ENCODE results near the gene MPP3. TPM values are rescaled to one million over a fixed set of nuclear protein-coding genes. Genes with fewer than 3 reads are reported as not detected.
"Not testable (repeated sequence)": the region's sequence is repeated elsewhere in the genome, so short reads cannot be mapped to it uniquely, and the experiment has no call there.

The MPP3 gene
- total RNA-seq, 4 donors from 2014 or later = 6.8 to 10.7 (median 7.5) TPM

DNA sequence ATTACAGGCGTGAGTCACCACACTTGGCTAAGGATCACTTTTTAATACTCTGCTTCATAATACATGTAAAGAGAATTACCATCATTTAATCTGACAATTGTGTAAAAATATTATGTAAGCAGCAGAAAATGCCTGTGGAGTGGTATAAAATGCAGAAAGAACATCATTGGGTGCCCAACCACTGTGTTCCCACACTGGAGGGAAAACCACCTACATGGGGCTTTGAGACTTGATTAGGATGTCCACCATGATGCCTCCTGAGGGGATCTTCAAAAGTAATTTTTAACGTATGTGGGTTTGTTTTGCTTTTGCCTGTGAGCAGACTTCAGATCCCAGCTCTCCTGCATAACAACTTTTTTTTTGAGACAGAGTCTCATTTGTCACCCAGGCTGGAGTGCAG is 33.9 kb downstream of the MPP3 start:
- 57 to 88% methylated on average over 1 to 2 of the region's 2 CpGs for WGBS, 2 donors (ENCODE audit: low coverage in 1 of 2)
- Histone ChIP-seq H3K27me3 (peaks cover 9% of the 10 kb centered on the region), H3K4me1 (no peaks in the 10 kb centered on the region), H3K4me3 (no peak overlapping the region), H3K9me3 (no peaks in the 10 kb centered on the region), H3K27ac (no peak overlapping the region), H3K36me3 (no peaks in the 10 kb centered on the region)
- intact Hi-C loops (cut with DNase I; ENCODE audit: low total_unique reads) (no loop called here), in situ Hi-C loops (cut with MboI; ENCODE audit: low pct_ligation_motif_present in 1 of 4, low pct_unique_long_range_greater_than_20kb in 1 of 4, low sequenced_read_pairs in 3 of 4) (no loop called here)
- TF ChIP-seq POLR2AphosphoS5 (IDR thresholded peaks at IDR 0.05) (no peak), CTCF (IDR thresholded peaks at IDR 0.05) (no peak), POLR2A (IDR thresholded peaks at IDR 0.05) (no peak), EP300 (IDR thresholded peaks at IDR 0.05; ENCODE audit: low read depth) (no peak)
- DNase-seq = no peak

DNA sequence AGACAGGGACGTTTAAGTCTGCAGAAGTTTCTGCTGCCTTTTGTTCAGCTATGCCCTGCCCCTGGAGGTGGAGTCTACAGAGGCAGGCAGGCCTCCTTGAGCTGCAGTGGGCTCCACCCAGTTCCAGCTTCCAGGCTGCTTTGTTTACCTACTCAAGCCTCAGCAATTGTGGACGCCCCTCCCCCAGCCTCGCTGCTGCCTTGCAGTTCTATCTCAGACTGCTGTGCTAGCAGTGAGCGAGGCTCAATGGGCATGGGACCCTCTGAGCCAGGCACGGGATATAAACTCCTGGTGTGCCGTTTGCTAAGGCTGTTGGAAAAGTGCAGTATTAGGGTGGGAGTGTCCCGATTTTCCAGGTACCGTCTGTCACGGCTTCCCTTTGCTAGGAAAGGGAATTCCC is 34.9 kb downstream of the MPP3 start:
- in situ Hi-C loops (cut with MboI; ENCODE audit: low pct_ligation_motif_present in 1 of 4, low pct_unique_long_range_greater_than_20kb in 1 of 4, low sequenced_read_pairs in 3 of 4); H3K4me1 ChIP-seq; H3K4me3 ChIP-seq; H3K27me3 ChIP-seq; intact Hi-C loops (cut with DNase I; ENCODE audit: low total_unique reads); H3K9me3 ChIP-seq; H3K27ac ChIP-seq; H3K36me3 ChIP-seq: not testable (repeated sequence)
- DNase-seq = peak; percentile 43
- 76 to 90% methylated on average over 2 to 8 of the region's 9 CpGs for WGBS, 2 donors (ENCODE audit: low coverage in 1 of 2)

GRCh38 chr17:43792668-43793067 is 40.3 kb downstream of the MPP3 start:
- in situ Hi-C loops (cut with MboI; ENCODE audit: low pct_ligation_motif_present in 1 of 4, low pct_unique_long_range_greater_than_20kb in 1 of 4, low sequenced_read_pairs in 3 of 4); H3K4me3 ChIP-seq; H3K36me3 ChIP-seq; H3K4me1 ChIP-seq; intact Hi-C loops (cut with DNase I; ENCODE audit: low total_unique reads); H3K27me3 ChIP-seq; H3K27ac ChIP-seq; H3K9me3 ChIP-seq; DNase-seq: not testable (repeated sequence)
- 57 to 91% methylated on average over 1 to 4 of the region's 4 CpGs for WGBS, 2 donors (ENCODE audit: low coverage in 1 of 2)

GRCh38 chr17:43791589-43791988 is 41.4 kb downstream of the MPP3 start:
- in situ Hi-C loops (cut with MboI; ENCODE audit: low pct_ligation_motif_present in 1 of 4, low pct_unique_long_range_greater_than_20kb in 1 of 4, low sequenced_read_pairs in 3 of 4) (no loop called here), intact Hi-C loops (cut with DNase I; ENCODE audit: low total_unique reads) (no loop called here)
- Histone ChIP-seq H3K27ac (no peak overlapping the region), H3K4me1 (peaks cover 0 to 8% (median 0%) of the 10 kb centered on the region in 4 donors), H3K9me3 (no peaks in the 10 kb centered on the region), H3K4me3 (no peak overlapping the region), H3K36me3 (no peaks in the 10 kb centered on the region), H3K27me3 (no peaks in the 10 kb centered on the region)
- WGBS, 2 donors (ENCODE audit: low coverage in 1 of 2) = 15 to 20% methylated on average over 1 to 3 of the region's 3 CpGs
- TF ChIP-seq EP300 (IDR thresholded peaks at IDR 0.05; ENCODE audit: low read depth) = no peak
- TF ChIP-seq POLR2AphosphoS5 (IDR thresholded peaks at IDR 0.05) = no peak
- no peak for TF ChIP-seq CTCF (IDR thresholded peaks at IDR 0.05)
- TF ChIP-seq POLR2A (IDR thresholded peaks at IDR 0.05) = no peak
- no peak for DNase-seq

DNA sequence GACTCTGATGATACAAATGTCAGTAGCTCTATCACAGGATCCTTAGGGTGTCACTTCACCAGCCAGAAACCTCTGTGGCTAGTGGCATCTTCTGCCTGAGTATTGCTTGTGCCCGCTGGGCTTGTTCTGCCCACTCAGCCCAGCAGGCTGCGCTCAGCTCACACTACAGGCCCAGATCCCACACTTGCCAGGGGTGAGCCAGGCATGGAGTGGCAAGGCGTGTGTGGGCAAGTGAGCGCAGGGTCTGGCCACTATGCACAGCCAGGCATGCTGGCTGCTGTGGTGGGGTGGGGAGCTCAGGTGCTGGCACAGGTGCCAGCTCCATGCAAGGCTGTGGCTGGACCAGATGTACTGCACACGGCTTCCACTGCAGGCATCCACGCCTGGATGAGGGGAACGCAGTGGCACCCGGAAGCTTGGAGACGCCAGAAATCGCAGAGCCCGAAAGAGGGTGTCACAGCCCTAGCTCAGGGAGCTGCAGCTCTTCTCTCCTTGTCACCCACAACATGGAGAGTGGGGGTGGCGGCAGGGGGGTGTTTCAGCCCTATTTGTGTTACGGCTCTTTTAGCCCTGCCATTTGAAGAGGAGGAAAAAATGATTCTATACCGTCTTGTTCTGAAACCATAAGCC is 42.5 kb downstream of the MPP3 start:
- H3K4me1 ChIP-seq = peaks cover 0 to 8% (median 0%) of the 10 kb centered on the region in 4 donors
- DNase-seq = no peak
- no peak overlapping the region for H3K4me3 ChIP-seq
- H3K36me3 ChIP-seq = no peaks in the 10 kb centered on the region
- H3K9me3 ChIP-seq = no peaks in the 10 kb centered on the region
- no peaks in the 10 kb centered on the region for H3K27me3 ChIP-seq
- no peak overlapping the region for H3K27ac ChIP-seq
- in situ Hi-C loops (cut with MboI; ENCODE audit: low pct_ligation_motif_present in 1 of 4, low pct_unique_long_range_greater_than_20kb in 1 of 4, low sequenced_read_pairs in 3 of 4) = no loop called here
- intact Hi-C loops (cut with DNase I; ENCODE audit: low total_unique reads) = no loop called here
- WGBS, 2 donors (ENCODE audit: low coverage in 1 of 2) = 80 to 86% methylated on average over 2 to 14 of the region's 14 CpGs
- TF ChIP-seq CTCF (IDR thresholded peaks at IDR 0.05) = no peak
- TF ChIP-seq POLR2A (IDR thresholded peaks at IDR 0.05) = no peak
- TF ChIP-seq POLR2AphosphoS5 (IDR thresholded peaks at IDR 0.05) = no peak
- no peak for TF ChIP-seq EP300 (IDR thresholded peaks at IDR 0.05; ENCODE audit: low read depth)
